Measurements from ENCODE around the gene SSBP3.

- TF ChIP-seq, protein P1, sequence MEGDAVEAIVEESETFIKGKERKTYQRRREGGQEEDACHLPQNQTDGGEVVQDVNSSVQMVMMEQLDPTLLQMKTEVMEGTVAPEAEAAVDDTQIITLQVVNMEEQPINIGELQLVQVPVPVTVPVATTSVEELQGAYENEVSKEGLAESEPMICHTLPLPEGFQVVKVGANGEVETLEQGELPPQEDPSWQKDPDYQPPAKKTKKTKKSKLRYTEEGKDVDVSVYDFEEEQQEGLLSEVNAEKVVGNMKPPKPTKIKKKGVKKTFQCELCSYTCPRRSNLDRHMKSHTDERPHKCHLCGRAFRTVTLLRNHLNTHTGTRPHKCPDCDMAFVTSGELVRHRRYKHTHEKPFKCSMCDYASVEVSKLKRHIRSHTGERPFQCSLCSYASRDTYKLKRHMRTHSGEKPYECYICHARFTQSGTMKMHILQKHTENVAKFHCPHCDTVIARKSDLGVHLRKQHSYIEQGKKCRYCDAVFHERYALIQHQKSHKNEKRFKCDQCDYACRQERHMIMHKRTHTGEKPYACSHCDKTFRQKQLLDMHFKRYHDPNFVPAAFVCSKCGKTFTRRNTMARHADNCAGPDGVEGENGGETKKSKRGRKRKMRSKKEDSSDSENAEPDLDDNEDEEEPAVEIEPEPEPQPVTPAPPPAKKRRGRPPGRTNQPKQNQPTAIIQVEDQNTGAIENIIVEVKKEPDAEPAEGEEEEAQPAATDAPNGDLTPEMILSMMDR (IDR thresholded peaks at IDR 0.05): no peak
- TF ChIP-seq POLR2A (IDR thresholded peaks at IDR 0.05): no peak
Measured at GRCh38 chr1:54266908-54267307, 139.3 kb downstream of the SSBP3 start.

Data from body of pancreas (tissue), 4 donors.